Measurements from ENCODE around the gene UIMC1.

The UIMC1 gene

GRCh38 chr5:176934309-176934930 lies 72.2 kb downstream of the UIMC1 start:
- no peaks in the 10 kb centered on the region for H3K79me2 ChIP-seq (ENCODE audit: insufficient read depth, low read depth)
- H3K27ac ChIP-seq: no peak overlapping the region
- H3K4me1 ChIP-seq (ENCODE audit: low read depth, poor library complexity, severe bottlenecking): no peaks in the 10 kb centered on the region
- H3K9ac ChIP-seq: no peak overlapping the region
- no peak for TF ChIP-seq CTCF (conservative IDR thresholded peaks at IDR 0.05; ENCODE audit: low read depth, low read length)
- no peak overlapping the region for H3K4me3 ChIP-seq (IDR thresholded peaks at IDR 0.05; ENCODE audit: insufficient read depth, low read depth, low read length)
- no peaks in the 10 kb centered on the region for H3K36me3 ChIP-seq (ENCODE audit: insufficient read depth)
- no peaks in the 10 kb centered on the region for H4K20me1 ChIP-seq (ENCODE audit: insufficient read depth)
- no peaks in the 10 kb centered on the region for H3K27me3 ChIP-seq (ENCODE audit: insufficient read depth, low read depth)
- H2AFZ ChIP-seq (ENCODE audit: low read depth): no peak overlapping the region
- H3K4me2 ChIP-seq: no peak overlapping the region

DNA sequence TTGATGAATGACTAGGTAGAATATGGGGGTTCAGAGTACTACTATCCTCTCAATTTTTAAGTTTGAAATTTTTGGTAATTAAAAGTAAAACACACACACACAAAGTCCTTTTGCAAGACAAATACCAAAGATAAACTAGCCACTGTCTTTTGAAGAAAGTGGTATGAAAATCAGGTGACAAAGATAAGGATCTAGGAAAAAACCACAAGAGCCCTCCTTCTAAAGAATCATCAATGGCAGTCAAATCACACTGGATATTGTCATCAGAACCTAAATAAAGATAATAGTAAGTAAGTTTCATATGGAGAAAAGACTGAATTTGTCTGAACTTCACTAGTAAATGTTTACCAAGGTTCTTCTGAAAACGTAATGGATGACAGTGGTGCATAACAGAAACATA lies 76.9 kb downstream of the UIMC1 start:
- no peak overlapping the region for H3K9ac ChIP-seq
- no peaks in the 10 kb centered on the region for H3K79me2 ChIP-seq (ENCODE audit: insufficient read depth, low read depth)
- no peaks in the 10 kb centered on the region for H3K27me3 ChIP-seq (ENCODE audit: insufficient read depth, low read depth)
- H3K4me2 ChIP-seq: no peak overlapping the region
- TF ChIP-seq CTCF (conservative IDR thresholded peaks at IDR 0.05; ENCODE audit: low read depth, low read length): no peak
- H3K36me3 ChIP-seq (ENCODE audit: insufficient read depth): no peaks in the 10 kb centered on the region
- H3K4me1 ChIP-seq (ENCODE audit: low read depth, poor library complexity, severe bottlenecking): no peaks in the 10 kb centered on the region
- no peak overlapping the region for H2AFZ ChIP-seq (ENCODE audit: low read depth)
- H3K4me3 ChIP-seq (IDR thresholded peaks at IDR 0.05; ENCODE audit: insufficient read depth, low read depth, low read length): no peak overlapping the region
- no peak overlapping the region for H3K27ac ChIP-seq
- no peaks in the 10 kb centered on the region for H4K20me1 ChIP-seq (ENCODE audit: insufficient read depth)

GRCh38 chr5:176927562-176927961 lies 79.0 kb downstream of the UIMC1 start:
- Histone ChIP-seq H3K27me3 (ENCODE audit: insufficient read depth, low read depth) (no peaks in the 10 kb centered on the region), H3K4me3 (IDR thresholded peaks at IDR 0.05; ENCODE audit: insufficient read depth, low read depth, low read length) (no peak overlapping the region), H3K36me3 (ENCODE audit: insufficient read depth) (no peaks in the 10 kb centered on the region), H3K9ac (no peak overlapping the region), H3K27ac (no peak overlapping the region), H4K20me1 (ENCODE audit: insufficient read depth) (no peaks in the 10 kb centered on the region), H3K4me2 (no peak overlapping the region), H2AFZ (ENCODE audit: low read depth) (no peak overlapping the region), H3K79me2 (ENCODE audit: insufficient read depth, low read depth) (no peaks in the 10 kb centered on the region), H3K4me1 (ENCODE audit: low read depth, poor library complexity, severe bottlenecking) (no peaks in the 10 kb centered on the region)
- TF ChIP-seq CTCF (conservative IDR thresholded peaks at IDR 0.05; ENCODE audit: low read depth, low read length): no peak

GRCh38 chr5:176922817-176923216 lies 83.8 kb downstream of the UIMC1 start:
- no peaks in the 10 kb centered on the region for H3K27me3 ChIP-seq (ENCODE audit: insufficient read depth, low read depth)
- H3K27ac ChIP-seq: no peak overlapping the region
- H3K79me2 ChIP-seq (ENCODE audit: insufficient read depth, low read depth): no peaks in the 10 kb centered on the region
- H3K36me3 ChIP-seq (ENCODE audit: insufficient read depth): no peaks in the 10 kb centered on the region
- no peak overlapping the region for H2AFZ ChIP-seq (ENCODE audit: low read depth)
- no peak overlapping the region for H3K9ac ChIP-seq
- H3K4me1 ChIP-seq (ENCODE audit: low read depth, poor library complexity, severe bottlenecking): peaks cover 9% of the 10 kb centered on the region
- no peak overlapping the region for H3K4me2 ChIP-seq
- H4K20me1 ChIP-seq (ENCODE audit: insufficient read depth): no peaks in the 10 kb centered on the region
- no peak overlapping the region for H3K4me3 ChIP-seq (IDR thresholded peaks at IDR 0.05; ENCODE audit: insufficient read depth, low read depth, low read length)
- TF ChIP-seq CTCF (conservative IDR thresholded peaks at IDR 0.05; ENCODE audit: low read depth, low read length): no peak

All from KMS-11 (cell line).